HG03103 (cell line): ENCODE measurements around the gene CST11.

Experiments
- ATAC-seq: cut with Tn5 transposase; IDR thresholded peaks from one replicate; pipeline ENCODE4 v1.9.1; 2021; ENCODE audit warnings: low read depth; ENCODE audit not compliant: unreplicated experiment

CST11 gene

DNA sequence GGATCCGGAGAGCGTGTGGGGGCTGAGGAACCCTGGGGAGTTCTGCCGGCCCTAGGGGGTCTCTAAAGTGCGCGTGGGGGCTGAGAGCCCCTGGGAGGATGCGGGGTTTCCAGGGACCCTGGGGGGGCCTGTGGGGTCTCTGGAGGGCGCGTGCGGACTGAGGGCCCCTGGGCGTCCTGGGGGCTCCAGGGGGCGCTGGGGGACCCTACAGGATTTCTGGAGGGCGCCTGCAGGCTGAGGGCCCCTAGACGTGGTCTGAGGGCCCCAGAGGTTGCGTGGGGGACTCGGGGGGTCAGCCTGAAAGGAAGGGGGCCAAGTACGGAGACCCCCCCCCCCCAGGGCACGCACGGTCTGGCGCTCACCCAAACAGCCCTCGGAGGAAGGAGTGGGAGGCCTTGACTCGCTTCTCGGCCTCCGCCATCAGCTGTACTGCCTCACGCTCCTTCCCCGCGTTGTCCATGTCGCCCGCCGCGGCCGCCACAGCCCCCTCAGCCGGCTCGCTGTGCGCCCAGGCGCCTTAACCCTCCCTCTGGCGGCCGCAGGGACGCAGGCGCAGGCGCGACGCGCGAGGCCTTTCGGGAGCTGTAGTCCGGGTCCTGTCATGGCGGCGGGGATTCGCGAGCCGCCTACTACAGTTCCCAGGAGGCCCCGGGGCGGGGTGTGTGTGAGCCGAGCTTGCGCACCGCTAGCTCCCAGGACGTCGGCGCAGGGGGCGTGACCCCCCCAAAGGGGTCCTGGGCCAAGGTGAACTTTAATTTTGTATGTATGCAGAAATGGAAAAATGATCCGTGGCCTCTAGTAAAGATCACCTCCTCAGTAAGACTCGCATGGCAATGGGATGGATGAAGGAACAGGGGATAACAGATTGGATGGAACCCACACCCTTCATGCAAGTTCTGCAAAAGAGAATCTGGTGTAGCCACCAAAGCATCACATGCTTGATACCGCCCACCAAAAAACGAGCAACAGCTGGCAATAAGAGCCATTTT is 31.4 kb downstream of the CST11 start, which contains the start of gene NAPB:
TSS of gene NAPB (minus strand) at position 546 of the 989 bp plus-strand sequence. CDS start at position 460, 86 bp downstream.
- ATAC-seq: peak; percentile 98

GRCh38 chr20:23419995-23420901 is 32.4 kb downstream of the CST11 start:
- no peak for ATAC-seq

- no peak for ATAC-seq
Observed at GRCh38 chr20:23419657-23419994, 33.0 kb downstream of the CST11 start.

DNA sequence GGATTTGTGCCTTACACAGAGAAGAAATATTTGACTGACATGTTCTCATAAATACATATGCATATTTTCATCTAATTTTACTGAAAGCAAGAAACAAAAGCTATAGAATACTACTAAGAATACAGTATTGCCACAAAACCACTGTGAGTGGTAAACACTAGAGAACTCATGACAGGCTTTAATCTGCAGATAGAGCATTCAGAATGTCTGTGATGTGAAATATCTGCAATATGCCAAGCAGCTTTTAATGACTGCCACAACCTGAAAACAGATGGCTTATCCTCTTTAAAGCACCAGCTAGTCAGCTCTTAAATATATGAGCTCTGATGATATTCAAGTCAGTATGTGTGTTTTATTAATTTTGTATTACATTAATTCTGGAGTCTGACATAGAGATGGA is 34.8 kb downstream of the CST11 start:
- ATAC-seq: no peak

DNA sequence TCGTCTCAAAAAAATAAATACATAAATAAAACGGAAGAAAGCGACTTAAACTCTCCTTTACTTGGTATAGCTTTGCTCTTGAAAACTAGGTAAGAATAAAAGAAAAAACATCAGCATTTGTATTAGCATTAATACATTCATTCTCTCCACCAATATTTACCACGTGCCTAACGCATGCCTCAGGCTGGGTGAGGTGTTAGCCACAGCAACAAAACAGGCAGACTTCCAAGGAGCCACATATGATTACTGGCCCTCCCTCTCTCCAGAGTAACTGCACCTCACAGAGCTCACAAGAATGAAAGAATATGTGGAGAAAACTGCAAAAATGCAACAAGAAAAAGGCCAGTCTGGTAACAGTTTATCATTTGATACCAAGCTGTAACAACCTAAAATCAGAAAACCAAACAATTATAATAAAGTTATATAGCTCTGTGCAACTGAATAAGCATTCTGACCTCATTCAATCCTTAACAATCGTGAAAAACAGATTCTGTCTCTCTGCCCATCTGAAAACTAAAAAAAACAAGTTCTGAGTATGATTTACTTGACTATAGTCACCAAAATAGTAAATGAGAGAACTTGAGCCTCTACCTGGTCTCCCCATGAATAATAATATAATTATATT is 36.6 kb downstream of the CST11 start:
- no peak for ATAC-seq

DNA sequence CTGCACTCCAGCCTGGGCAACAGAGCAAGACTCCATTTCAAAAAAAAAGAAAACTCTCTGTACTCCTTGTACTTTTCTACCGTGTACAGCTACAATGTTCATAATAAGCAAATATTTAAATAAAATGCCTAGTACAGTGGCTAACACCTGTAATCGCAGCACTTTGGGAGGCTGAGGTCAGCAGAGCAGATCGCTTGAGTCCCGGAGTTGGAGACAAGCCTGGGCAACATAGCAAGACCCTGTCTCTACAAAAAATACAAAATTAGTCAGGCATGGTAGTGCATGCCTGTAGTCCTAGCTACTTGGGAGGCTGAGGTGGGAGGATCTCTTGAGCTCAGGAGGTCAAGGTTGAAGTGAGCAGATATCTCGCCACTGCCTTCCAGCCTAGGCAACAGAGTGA is 37.1 kb downstream of the CST11 start:
- ATAC-seq: no peak

DNA sequence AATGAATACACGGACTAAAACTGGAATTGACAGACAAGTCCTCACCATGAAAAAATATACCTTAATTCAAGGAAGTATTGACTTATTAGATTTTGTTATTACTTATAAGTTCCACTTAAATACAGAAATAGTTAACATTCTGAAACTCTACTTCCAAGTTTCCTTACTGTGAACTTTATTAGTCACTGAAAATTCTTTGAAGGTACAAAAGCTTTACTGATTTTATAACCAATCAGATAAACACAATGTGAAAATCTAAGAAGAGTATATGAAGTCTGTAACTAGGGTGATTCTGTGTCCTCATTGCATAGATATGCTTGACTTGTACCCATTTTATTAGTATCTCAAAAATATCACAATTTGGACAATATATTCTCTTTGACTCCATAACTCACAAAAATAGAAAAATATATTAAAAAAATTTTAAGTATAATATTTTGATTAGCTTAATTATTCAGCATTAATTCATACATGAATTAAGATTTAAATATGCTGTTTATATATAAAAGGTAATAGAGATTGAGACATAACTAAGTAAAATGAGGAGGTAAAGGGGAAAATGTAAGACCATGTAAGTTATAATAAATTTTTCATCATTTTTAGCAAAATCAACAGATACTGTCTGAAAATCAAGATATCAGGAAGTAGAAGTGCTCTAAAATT is 38.0 kb downstream of the CST11 start:
- ATAC-seq: no peak

DNA sequence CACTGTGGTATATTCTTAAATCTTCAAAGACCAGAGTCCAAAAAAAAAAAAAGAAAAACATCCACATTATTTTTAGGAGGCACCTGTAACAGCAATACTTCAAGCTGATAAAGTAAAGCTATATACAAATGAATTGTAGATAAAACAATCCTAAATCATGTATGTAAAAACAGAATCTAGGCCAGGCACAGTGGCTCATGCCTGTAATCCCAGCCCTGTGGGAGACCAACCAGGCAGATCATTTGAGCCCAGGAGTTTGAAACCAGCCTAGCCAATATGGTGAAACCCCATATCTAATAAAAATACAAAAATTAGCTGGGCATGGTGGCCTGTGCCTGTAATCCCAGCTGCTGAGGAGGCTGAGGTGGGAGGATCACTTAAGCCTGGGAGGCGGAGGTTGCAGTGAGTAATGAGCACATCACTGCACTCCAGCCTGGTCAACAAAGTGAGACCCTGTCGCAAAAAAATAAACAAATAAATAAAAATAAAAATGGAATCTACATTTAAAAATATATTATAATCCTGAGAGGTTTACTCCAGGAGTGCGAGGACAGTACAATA is 38.7 kb downstream of the CST11 start:
- ATAC-seq: no peak

DNA sequence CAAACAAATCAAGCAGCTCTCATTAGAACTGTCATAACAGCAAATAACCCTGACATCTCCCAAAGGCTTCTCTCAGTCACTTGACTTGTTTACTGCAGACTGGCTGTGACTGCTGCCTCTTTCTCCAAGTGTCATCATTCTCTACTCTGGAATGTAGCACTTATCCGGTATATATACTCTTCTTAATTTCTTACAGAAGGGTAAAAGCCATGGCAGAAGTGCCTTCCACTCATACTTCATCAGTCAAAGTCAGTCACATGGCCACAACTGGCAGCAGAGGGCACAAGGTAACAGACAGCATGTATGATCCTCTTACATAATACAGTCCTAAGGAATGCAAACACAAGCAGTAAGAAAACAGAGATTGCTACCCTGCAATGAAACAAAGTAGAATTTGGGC is 40.6 kb downstream of the CST11 start:
- no peak for ATAC-seq

DNA sequence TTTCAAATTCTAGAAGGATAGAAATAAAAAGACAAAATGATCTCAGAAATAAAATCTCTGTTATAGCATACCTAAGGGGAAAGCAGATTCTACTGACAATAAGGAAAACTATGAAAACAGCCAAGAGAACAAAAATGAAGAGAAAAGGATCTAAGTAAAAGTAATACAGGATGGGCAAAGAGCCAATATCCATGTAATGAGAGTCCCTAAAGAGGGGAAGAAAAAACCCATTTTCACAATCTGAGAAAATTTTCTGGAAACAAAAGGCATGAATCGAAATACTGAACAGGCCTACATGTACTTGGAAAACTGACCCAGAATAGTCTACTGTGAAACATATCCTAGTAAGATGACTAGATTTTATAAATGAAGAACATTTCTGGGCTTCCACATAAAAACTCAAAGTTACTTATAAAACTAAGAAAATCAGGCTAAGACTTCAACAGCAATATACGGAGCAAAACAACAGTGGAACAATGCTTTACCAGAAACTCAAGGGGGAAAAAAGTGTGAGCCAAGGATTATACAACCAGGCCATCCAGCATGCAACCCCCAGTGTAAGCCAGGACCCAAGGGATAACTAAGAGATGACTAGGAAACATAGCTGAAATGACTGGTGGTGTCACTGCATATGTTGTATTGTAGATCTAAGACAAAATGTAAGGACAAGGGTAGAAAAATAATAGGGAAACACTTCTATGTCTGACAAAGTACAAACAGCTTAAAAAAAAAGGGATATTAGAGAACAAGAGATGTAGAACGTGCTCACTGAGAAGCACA is 41.6 kb downstream of the CST11 start:
- ATAC-seq: no peak

DNA sequence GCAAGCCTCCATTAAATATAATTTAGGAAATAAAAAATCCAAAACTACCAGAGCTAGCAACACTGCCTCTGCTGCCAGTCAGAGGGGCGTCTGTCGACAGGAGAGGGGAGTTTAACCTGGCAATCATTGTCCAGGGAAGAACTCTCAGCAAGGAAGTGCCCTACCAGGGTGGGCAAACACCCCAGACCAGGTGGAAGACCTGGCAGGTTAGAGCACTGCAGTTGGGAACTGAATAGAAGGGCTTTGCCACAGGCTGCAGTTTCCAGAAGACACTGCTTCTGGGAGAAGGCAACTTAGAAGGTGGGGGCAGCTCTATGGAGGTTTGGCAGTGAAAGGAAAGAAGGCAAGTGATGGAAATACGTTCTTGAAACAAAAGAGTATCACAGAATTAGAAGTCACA is 42.9 kb downstream of the CST11 start:
- ATAC-seq: no peak

DNA sequence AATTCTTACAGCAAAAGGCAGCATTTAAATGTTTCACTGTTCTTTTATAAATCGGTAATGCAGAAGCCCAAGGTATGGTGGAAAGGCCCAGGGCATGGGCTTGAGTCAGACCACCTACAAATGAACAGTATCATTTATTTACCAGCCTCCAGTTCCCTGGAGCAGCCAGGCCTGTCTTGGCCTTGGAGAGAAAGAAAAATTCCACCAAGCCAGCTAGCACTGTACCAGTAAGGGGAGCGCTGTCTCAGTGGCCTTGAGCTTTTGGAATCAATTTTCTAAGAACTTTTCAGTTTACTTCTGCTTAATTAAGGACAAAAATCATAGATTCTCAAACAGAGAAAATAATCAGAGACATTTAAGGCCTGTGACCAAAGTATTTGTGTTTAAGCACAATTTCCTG is 43.7 kb downstream of the CST11 start:
- ATAC-seq: no peak

- peak; percentile 70 for ATAC-seq
Observed at GRCh38 chr20:23407781-23408464, 44.8 kb downstream of the CST11 start.

GRCh38 chr20:23406880-23407279 is 45.8 kb downstream of the CST11 start:
- no peak for ATAC-seq

DNA sequence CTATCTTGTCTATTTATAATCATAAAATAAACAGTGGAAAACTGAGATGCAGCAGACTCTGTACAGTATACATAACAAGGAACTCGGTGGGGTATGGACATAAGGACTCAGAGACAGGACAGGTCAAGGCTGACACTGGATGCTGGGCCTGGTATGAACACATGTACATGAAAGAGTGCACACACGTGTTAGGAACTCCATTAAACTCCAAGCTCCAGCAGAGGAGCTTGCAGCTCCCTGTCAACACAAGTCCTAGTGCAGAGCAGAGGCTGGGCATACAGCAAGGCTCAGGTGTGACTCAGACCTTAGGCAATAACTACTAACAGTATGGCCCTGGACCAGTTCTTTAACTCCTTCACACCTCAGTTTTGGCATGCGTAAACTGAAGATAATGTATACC is 48.5 kb downstream of the CST11 start:
- no peak for ATAC-seq

DNA sequence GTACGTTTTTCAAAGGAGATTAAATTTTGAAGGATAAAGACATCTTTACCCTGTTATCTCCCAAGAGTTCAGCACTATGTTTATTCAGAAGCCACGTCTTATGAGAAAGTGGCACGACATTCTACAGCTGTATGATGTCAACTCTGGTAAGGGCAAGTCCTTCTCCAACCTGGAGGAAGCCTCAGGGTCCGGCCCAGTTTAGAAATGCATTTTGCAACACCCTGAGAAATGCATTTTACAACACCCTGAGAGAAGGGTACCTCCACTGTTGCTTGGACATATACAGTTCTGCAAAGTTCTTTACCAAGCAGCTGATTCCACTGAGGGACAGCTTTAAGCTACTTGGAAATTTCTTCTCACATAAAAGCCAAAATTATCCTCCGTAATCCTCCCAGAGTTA is 48.9 kb downstream of the CST11 start:
- no peak for ATAC-seq

DNA sequence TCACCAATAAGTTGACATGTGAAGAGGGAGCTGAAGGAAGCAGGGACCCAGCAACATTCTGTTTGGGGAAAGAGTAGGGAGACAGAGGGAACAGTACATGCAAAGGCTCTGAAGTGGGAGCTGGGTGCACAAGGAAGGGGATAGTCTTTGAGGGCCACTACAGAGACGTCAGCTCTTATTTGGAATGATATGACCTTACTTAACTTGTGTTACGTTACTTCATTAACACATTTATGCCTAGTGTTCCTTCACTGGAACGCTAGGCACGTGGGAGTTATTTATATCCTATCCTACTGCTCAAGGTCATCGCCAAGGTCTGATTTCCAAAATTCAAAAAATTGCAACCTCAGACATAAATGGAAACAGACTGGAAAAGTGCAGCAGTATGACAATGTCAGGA is 51.6 kb downstream of the CST11 start:
- ATAC-seq: no peak
